GM19395 (cell line): ENCODE results near the gene PI4KA.
A peak's percentile ranks its signal among the peaks of the same experiment; 100 is the strongest.
"Not testable (repeated sequence)": the region's sequence is repeated elsewhere in the genome, so short reads cannot be mapped to it uniquely, and the experiment has no call there.

ENCODE experiments used
- ATAC-seq: cut with Tn5 transposase; IDR thresholded peaks from one replicate; pipeline ENCODE4 v1.9.1; 2021; ENCODE audit warnings: mild to moderate bottlenecking, moderate library complexity; ENCODE audit not compliant: unreplicated experiment

PI4KA gene

GRCh38 chr22:20702175-20702545 is 156.5 kb downstream of the PI4KA start:
- peak; percentile 22 for ATAC-seq

GRCh38 chr22:20701680-20702136 is 156.9 kb downstream of the PI4KA start:
- ATAC-seq: not testable (repeated sequence)

- not testable (repeated sequence) for ATAC-seq
These were observed 158.3 kb downstream of the PI4KA start for GRCh38 chr22:20700347-20700746.

DNA sequence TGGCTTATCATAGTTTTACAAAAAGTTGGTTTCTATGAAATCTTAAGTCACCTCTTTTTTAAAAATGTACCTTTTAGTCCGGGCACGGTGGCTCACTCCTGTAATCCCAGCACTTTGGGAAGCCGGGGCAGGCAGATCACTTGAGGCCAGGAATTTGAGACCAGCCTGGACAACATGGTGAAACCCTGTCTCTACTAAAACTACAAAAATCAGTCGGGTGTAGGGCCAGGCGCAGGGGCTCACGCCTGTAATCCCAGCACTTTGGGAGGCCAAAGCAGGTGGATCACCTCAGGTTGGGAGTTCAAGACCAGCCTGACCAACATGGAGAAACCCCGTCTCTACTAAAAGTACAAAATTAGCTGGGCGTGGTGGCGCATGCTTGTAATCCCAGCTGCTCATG is 158.8 kb downstream of the PI4KA start:
- ATAC-seq: not testable (repeated sequence)

- ATAC-seq: not testable (repeated sequence)
These were observed 161.0 kb downstream of the PI4KA start for GRCh38 chr22:20697481-20698113.

GRCh38 chr22:20696056-20696455 is 162.6 kb downstream of the PI4KA start:
- not testable (repeated sequence) for ATAC-seq

DNA sequence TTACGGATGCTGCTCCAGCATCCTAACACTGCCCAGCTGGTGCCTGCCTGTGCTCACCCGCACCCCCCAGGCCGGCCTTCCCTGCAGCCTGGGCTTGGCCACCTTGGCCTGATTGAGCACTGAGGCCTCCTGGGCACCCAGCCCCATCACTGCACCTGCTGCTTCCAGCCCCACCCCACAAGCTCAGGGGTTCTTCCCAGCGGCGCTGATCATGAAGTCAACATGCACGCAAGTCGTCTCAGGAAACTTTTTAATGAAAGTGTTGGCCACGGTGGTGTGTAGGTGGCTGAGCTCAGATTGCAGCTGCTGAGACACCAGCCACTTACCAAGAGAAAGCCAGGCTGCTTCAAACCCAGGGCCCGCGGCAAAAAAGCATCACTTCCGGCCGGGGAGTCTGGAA is 163.4 kb downstream of the PI4KA start:
- not testable (repeated sequence) for ATAC-seq

- ATAC-seq: not testable (repeated sequence)
These were observed 164.4 kb downstream of the PI4KA start for GRCh38 chr22:20694256-20694655.

DNA sequence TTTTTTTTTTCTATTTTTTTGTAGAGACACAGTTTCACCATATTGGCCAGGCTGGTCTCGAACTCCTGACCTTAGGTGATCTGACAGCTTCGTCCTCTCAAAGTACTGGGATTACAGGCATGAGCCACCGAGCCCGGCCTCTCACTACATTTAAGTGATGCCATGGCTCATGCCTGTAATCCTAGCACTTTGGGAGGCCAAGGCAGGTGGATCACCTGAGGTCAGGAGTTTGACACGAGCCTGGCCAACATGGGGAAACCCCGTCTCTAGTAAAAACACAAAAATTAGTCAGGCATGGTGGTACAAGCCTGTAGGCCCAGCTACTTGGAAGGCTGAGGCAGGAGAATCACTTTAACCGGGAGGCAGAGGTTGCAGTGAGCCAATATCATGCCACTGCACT is 165.7 kb downstream of the PI4KA start:
- ATAC-seq: not testable (repeated sequence)

GRCh38 chr22:20690586-20691317 is 167.9 kb downstream of the PI4KA start:
- ATAC-seq: not testable (repeated sequence)

DNA sequence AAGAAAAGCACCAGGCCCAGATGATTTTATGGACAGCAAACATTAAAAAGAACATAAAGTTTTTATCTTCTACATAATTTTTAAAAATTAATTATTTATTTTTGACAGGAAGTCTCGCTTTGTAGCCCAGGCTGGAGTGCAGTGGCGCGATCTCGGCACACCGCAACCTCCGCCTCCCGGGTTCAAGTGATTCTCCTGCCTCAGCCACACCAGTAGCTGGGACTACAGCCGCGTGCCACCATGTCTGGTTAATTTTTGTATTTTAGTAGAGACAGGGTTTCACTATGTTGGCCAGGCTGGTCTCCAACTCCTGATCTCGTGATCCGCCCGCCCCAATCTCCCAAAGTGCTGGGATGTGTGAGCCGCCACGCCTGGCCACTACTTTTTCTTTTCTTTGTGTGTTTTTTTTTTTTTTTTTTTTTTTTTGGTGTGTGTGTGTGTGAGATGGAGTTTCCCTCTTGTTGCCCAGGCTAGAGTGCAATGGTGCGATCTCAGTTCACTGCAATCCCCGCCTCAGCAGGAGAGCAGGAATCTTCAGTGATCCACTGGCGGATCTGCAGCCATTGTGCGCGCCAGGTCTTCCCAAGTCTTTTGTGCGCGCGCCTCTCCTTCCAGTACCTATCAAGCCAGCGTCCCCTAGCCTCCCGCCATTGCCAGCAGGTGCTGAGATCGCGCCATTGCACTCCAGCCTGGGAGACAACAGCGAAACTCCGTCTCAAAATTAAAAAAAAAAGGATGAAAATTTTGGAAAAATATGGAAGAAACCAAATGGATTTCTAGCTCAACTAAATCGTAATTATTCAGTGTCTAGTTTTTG is 171.0 kb downstream of the PI4KA start:
- not testable (repeated sequence) for ATAC-seq

GRCh38 chr22:20685764-20686163 is 172.8 kb downstream of the PI4KA start:
- ATAC-seq: not testable (repeated sequence)

DNA sequence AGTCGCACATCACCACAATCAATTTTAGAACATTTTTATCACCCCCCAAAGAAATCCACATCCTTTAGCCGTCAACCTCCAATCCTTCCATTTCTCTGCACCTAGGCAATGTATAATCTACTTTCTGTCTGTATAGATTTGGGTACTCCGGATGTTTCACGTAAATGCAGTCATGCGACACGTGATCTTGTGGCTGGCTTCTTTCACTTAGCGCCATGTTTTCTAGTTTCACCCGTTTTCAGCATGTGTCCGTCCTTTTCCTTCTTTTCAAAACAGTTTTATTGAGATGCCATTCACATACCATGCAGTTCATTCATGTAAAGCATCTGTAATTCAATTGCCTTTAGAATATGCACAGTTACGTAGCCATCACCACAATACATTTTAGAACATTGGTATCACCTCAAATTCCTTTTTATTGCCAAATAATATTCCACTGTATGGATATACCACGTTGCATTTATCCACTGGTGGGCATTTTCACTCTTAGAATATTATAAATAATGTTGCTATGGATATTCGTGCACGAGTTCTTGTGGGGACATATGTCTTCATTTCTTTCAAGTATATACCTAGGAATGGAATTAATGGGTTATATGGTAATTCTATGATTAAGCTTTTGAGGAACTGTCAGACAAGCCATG is 179.7 kb downstream of the PI4KA start:
- not testable (repeated sequence) for ATAC-seq

DNA sequence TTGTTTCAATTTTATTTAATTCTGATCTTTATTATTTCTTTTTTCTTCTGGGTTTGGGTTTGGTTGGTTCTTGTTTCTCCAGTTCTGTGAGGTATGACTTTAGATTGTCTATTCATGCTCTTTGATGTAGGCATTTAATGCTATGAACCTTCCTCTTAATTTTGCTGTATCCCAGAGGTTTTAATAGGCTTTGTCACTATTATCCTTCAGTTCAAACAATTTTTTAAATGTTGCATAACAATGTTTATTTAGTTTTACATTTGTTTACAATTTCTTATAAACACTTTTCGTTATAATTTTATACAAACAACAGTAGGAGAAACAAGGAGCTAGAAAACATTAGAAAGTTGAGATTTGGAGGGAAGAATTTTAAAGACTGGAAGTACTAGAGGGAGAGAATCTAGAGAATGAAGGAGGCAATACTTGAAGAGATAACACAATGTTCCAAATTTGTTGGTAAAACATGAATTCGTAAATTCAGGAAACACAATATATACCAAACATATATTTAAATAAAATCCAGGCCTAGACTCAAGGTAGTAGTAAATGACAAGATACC is 180.8 kb downstream of the PI4KA start:
- no peak for ATAC-seq

- ATAC-seq: not testable (repeated sequence)
These were observed 183.0 kb downstream of the PI4KA start for GRCh38 chr22:20675613-20676012.

DNA sequence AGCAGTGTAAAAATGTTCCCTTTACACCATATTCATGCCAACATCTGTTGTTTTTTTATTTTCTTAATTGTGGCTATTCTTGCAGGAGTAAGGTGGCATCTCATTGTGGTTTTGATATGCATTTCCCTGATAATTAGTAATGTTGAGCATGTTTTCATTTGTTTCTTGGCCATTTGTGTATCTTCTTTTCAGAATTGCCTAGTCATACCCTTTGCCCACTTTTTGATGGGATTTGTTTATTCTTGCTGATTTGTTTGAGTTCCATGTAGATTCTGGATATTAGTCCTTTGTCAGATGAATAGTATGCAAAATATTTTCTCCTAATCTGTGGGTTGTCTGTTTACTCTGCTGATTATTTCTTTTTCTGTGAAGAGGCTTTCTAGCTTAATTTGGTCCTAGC is 183.6 kb downstream of the PI4KA start:
- no peak for ATAC-seq

DNA sequence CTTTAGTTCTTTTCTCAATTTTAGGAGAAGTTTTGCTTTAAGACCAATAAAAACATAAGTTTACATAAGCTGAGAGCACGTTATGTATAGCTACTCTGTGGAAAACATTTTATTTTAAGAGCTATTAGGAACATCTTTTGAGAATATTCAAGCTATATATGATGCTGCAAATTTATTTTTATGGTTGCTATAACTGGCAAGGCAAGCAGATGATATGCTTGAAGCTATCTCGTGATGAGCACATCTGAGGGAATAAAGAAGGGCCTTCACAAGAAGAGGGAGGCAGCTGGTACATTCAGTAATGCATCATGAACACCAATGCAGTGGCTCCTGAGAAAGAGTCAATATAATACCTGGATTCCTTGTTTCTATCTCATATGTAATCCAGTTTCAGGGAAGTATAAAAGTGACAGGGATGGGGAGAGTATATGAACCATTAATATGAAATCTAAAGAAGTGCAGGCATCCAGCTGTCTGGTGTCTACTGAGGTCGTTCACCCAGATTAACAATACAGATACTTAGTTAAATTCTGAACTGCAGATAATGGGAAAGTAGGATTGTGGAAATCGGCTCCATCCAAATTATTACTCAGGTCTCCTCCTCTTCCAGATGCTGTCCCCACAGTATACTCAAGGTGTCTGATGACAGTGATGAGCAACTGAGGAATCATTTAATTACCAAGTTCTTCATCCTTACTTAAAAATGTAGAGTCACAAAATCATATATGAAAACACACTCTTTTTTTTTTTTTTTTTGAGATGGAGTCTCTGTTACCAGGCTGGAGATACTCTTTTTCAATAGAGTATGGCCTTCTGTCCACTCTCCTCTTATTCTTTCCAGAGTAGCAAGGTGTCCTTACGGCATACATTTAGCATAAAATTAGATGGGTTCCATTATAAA is 185.1 kb downstream of the PI4KA start:
- no peak for ATAC-seq

DNA sequence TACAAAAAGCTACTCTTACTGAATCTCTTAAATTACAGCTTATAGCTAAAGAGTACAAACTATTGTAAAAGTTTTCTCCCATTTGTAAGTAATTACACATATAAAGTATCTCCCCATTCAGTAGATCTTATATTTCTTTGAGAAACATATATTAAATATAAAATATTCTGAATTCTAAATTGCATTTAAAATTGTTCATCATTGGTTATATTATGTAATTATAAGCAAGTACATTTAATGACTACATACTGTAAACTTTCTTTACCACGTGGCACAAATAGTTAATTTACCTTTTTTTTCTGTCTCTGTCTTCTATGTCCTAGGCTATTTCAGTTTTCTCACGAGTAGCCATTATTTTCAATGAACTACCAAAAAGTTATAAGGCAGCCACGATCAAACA is 185.9 kb downstream of the PI4KA start:
- no peak for ATAC-seq

DNA sequence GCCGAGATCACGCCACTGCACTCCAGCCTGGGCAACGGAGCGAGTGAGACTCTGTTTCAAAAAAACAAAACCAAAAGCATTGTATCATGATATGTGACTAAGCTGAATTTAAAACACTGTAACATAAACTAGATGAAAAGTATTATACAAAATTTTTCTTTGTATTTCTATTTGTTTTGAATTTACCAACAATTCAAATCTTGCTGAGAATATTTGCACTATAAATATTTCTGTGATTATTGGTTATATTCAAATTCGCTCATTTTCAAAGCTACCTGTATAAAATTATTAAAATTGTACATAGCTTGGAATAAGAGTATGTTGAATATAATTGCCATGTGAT is 186.6 kb downstream of the PI4KA start:
- no peak for ATAC-seq
